ENCODE results near the gene TSC2.
"Not testable (repeated sequence)": the region's sequence is repeated elsewhere in the genome, so short reads cannot be mapped to it uniquely, and the experiment has no call there.

The TSC2 gene

GRCh38 chr16:2126928-2127556 is 79.3 kb downstream of the TSC2 start:
- H3K4me1 ChIP-seq (ENCODE audit: control insufficient read depth, insufficient read depth, low read length); H3K9me3 ChIP-seq (ENCODE audit: control insufficient read depth, insufficient read depth, low read length); H3K36me3 ChIP-seq (ENCODE audit: control insufficient read depth, insufficient read depth, low read length); H3K4me3 ChIP-seq (ENCODE audit: low read depth, low read length); H3K9ac ChIP-seq (ENCODE audit: low read depth, low read length); H3K27me3 ChIP-seq (ENCODE audit: control insufficient read depth, insufficient read depth, low read length): not testable (repeated sequence)

GRCh38 chr16:2127630-2128280 is 80.0 kb downstream of the TSC2 start:
- not testable (repeated sequence) for H3K9ac ChIP-seq (ENCODE audit: low read depth, low read length); H3K4me1 ChIP-seq (ENCODE audit: control insufficient read depth, insufficient read depth, low read length); H3K4me3 ChIP-seq (ENCODE audit: low read depth, low read length); H3K27me3 ChIP-seq (ENCODE audit: control insufficient read depth, insufficient read depth, low read length); H3K36me3 ChIP-seq (ENCODE audit: control insufficient read depth, insufficient read depth, low read length); H3K9me3 ChIP-seq (ENCODE audit: control insufficient read depth, insufficient read depth, low read length)

DNA sequence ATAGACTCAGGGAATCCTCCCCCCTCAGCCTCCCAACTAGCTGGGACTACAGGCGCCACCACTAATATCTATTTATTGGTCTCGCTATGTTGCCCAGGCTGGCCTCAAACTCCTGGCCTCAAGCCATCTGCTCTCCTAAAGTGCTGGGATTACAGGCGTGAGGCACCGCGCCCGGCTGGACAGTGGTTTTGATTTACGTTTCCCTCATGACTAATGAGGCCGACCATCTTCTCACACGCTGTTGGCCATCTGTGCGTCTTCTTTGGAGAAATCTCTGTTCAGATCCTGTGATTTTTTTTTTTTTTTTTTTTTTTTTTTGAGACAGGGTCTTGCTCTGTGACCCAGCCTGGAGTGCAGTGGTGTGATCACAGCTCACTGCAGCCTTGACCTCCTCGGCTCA is 81.5 kb downstream of the TSC2 start:
- not testable (repeated sequence) for H3K9ac ChIP-seq (ENCODE audit: low read depth, low read length); H3K9me3 ChIP-seq (ENCODE audit: control insufficient read depth, insufficient read depth, low read length); H3K36me3 ChIP-seq (ENCODE audit: control insufficient read depth, insufficient read depth, low read length); H3K4me1 ChIP-seq (ENCODE audit: control insufficient read depth, insufficient read depth, low read length); H3K27me3 ChIP-seq (ENCODE audit: control insufficient read depth, insufficient read depth, low read length); H3K4me3 ChIP-seq (ENCODE audit: low read depth, low read length)

GRCh38 chr16:2129890-2130447 is 82.2 kb downstream of the TSC2 start:
- not testable (repeated sequence) for H3K9ac ChIP-seq (ENCODE audit: low read depth, low read length)

DNA sequence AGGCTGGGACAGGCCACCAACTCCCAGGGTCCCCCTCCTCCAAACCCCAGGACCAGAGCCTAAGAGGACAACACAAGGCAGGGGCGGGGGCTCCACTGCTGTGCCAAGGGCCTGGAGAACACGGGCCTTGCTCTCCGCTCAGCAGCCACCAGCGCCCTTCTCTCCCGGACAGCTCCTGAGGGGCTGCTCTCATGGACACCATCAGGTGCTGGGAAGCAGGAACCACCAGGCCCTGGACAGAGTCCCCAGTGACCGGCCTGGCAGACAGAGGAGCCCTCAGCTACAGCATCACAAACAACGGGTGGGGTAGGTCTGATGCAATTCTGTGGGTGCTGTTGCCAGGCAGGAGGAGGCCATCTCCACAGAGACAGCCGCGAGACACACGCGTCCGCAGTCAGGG is 86.0 kb downstream of the TSC2 start:
- not testable (repeated sequence) for H3K4me3 ChIP-seq (ENCODE audit: low read depth, low read length); H3K27me3 ChIP-seq (ENCODE audit: control insufficient read depth, insufficient read depth, low read length); H3K9ac ChIP-seq (ENCODE audit: low read depth, low read length); H3K4me1 ChIP-seq (ENCODE audit: control insufficient read depth, insufficient read depth, low read length); H3K9me3 ChIP-seq (ENCODE audit: control insufficient read depth, insufficient read depth, low read length); H3K36me3 ChIP-seq (ENCODE audit: control insufficient read depth, insufficient read depth, low read length)

More at GRCh38 chr16:2129890-2130447, 82.2 kb downstream of the TSC2 start:
- H3K36me3 ChIP-seq (ENCODE audit: control insufficient read depth, insufficient read depth, low read length); H3K4me3 ChIP-seq (ENCODE audit: low read depth, low read length); H3K9me3 ChIP-seq (ENCODE audit: control insufficient read depth, insufficient read depth, low read length); H3K27me3 ChIP-seq (ENCODE audit: control insufficient read depth, insufficient read depth, low read length); H3K4me1 ChIP-seq (ENCODE audit: control insufficient read depth, insufficient read depth, low read length): not testable (repeated sequence)

GRCh38 chr16:2135071-2135470 is 87.3 kb downstream of the TSC2 start:
- not testable (repeated sequence) for H3K36me3 ChIP-seq (ENCODE audit: control insufficient read depth, insufficient read depth, low read length); H3K9ac ChIP-seq (ENCODE audit: low read depth, low read length); H3K4me1 ChIP-seq (ENCODE audit: control insufficient read depth, insufficient read depth, low read length); H3K9me3 ChIP-seq (ENCODE audit: control insufficient read depth, insufficient read depth, low read length); H3K27me3 ChIP-seq (ENCODE audit: control insufficient read depth, insufficient read depth, low read length)
- H3K4me3 ChIP-seq (ENCODE audit: low read depth, low read length): peak overlapping the region; percentile 32

DNA sequence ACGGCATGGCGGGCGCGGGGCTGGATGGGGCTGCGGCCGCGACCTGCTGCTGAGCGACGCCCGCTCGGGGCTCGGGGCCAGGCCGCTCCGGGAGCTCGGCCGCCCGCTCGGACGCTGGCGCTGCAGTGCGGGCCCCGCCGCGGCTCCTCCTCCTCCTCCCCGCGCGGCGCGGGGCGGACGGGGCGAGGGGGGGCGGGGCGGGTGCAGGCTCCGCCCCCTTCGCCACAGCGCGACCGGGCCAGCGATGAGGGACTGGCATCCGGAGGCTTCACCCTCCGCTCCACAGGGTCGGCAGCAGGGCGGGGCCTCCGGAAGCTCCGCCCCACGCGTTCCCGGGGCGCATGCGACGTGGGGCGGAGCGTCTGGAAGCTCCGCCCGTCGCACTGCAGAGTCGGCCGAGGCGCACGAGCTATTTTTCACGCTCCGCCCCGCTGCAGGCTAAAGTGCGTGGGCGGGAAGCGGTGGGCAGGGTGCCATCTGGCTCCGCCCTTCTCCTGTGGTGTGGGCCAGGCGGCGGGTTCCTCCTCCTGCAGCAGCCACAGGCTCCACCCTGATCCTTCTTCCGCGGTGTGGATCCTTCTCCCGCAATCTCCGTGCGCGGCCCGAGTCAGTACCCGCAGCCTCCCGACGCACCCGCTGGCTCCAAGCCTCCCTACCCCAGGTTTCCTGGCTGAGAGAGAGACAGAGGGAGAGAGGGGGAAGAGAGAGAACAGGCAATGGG is 88.1 kb downstream of the TSC2 start, which contains the start of gene PKD1:
Gene PKD1, minus strand, starts transcription at position 129 of the 721 bp plus-strand sequence. CDS start 209 bp downstream, outside the sequence.
- not testable (repeated sequence) for H3K27me3 ChIP-seq (ENCODE audit: control insufficient read depth, insufficient read depth, low read length); H3K4me1 ChIP-seq (ENCODE audit: control insufficient read depth, insufficient read depth, low read length); H3K9ac ChIP-seq (ENCODE audit: low read depth, low read length); H3K9me3 ChIP-seq (ENCODE audit: control insufficient read depth, insufficient read depth, low read length); H3K36me3 ChIP-seq (ENCODE audit: control insufficient read depth, insufficient read depth, low read length)
- peak within 1 kb of the TSS; percentile 55 for H3K4me3 ChIP-seq (ENCODE audit: low read depth, low read length)
